CD14-positive monocyte (primary cell): ENCODE results near the gene NEK2. TPM values are rescaled to one million over a fixed set of nuclear protein-coding genes. Genes with fewer than 3 reads are reported as not detected.

ENCODE experiments used
- DNase-seq, 3 donors: peaks; one replicate each; pipeline ENCODE4 v3.0.0-alpha.2; 2011 to 2022
- H2AFZ ChIP-seq: 2 replicates; pipeline ENCODE4 v1.6.0; 2012; ENCODE audit warnings: mild to moderate bottlenecking, low read depth, low read length, inconsistent platforms; ENCODE audit not compliant: insufficient read depth, poor library complexity, severe bottlenecking
- H3K27ac ChIP-seq, 2 donors: 1 replicate in 1 of 2; 2 replicates in 1 of 2; pipeline ENCODE4 v1.5.1; 2012 to 2013; ENCODE audit warnings: low read length in 2 of 2, control low read depth in 1 of 2, inconsistent platforms in 1 of 2, low read depth in 1 of 2, mild to moderate bottlenecking in 1 of 2
- H3K27me3 ChIP-seq, 2 donors: one replicate each; pipeline versions ENCODE4 v1.6.0 to v1.6.1; 2011 to 2013; ENCODE audit warnings: low read length in 2 of 2; ENCODE audit not compliant: control insufficient read depth in 2 of 2, insufficient read depth in 2 of 2
- H3K36me3 ChIP-seq, 2 donors: replicated peaks in 1 of 2; 1 replicate in 1 of 2; 2 replicates in 1 of 2; pipeline versions ENCODE4 v1.5.1 to v1.6.1; 2012 to 2013; ENCODE audit warnings: low read length in 2 of 2, control low read depth in 1 of 2, inconsistent platforms in 1 of 2, mild to moderate bottlenecking in 1 of 2; ENCODE audit not compliant: insufficient read depth in 2 of 2, control insufficient read depth in 1 of 2
- H3K4me1 ChIP-seq, 2 donors: 1 replicate in 1 of 2; 2 replicates in 1 of 2; pipeline versions ENCODE4 v1.5.1 to v1.6.1; 2012 to 2013; ENCODE audit warnings: low read length in 2 of 2, control low read depth in 1 of 2, inconsistent platforms in 1 of 2, mild to moderate bottlenecking in 1 of 2, moderate library complexity in 1 of 2; ENCODE audit not compliant: insufficient read depth in 2 of 2, control insufficient read depth in 1 of 2
- H3K4me2 ChIP-seq: replicated peaks from 2 replicates; pipeline ENCODE3; 2012; ENCODE audit warnings: low read length, moderate library complexity, mild to moderate bottlenecking; ENCODE audit not compliant: poor library complexity, severe bottlenecking; ENCODE audit errors: extremely low read depth
- H3K4me3 ChIP-seq, 3 experiments: fragments of 200-600 bp in 1 of 3; sonication (generic) in 1 of 3; replicated peaks in 1 of 3; 1 replicate in 2 of 3; 2 replicates in 1 of 3; pipeline ENCODE4 v1.5.1; 2011 to 2013; ENCODE audit warnings: low read length in 3 of 3, mild to moderate bottlenecking in 3 of 3, control low read depth in 2 of 3, low read depth in 2 of 3, inconsistent platforms in 1 of 3, moderate library complexity in 1 of 3
- H3K79me2 ChIP-seq: 2 replicates; pipeline ENCODE4 v1.6.0; 2012; ENCODE audit warnings: mild to moderate bottlenecking, control low read depth, inconsistent platforms, low read length, moderate library complexity; ENCODE audit not compliant: insufficient read depth
- H3K9ac ChIP-seq: 2 replicates; pipeline ENCODE4 v1.6.0; 2017; ENCODE audit warnings: low read length, mild to moderate bottlenecking; ENCODE audit not compliant: insufficient read depth, poor library complexity, severe bottlenecking
- H3K9me3 ChIP-seq, 2 donors: replicated peaks in 1 of 2; 1 replicate in 1 of 2; 2 replicates in 1 of 2; pipeline versions ENCODE4 v1.5.1 to v1.6.1; 2012 to 2013; ENCODE audit warnings: low read length in 2 of 2, control low read depth in 1 of 2; ENCODE audit not compliant: control insufficient read depth in 1 of 2, insufficient read depth in 1 of 2
- H4K20me1 ChIP-seq: 2 replicates; pipeline ENCODE4 v1.6.0; 2012; ENCODE audit warnings: mild to moderate bottlenecking, low read length, control low read depth, moderate library complexity; ENCODE audit not compliant: insufficient read depth
- H3K27ac Mint-ChIP-seq, 7 donors: one replicate each; pipeline ENCODE4 v1.8.0; 2020; ENCODE audit warnings: mild to moderate bottlenecking in 7 of 7, mixed read lengths in 7 of 7, moderate library complexity in 6 of 7, inconsistent platforms in 2 of 7
- H3K27me3 Mint-ChIP-seq, 3 donors: one replicate each; pipeline ENCODE4 v1.8.0; 2021 to 2022; ENCODE audit warnings: low read depth in 3 of 3, mild to moderate bottlenecking in 3 of 3, mixed read lengths in 3 of 3, moderate library complexity in 3 of 3, inconsistent platforms in 1 of 3
- H3K36me3 Mint-ChIP-seq, 2 donors: one replicate each; pipeline ENCODE4 v1.8.0; 2020; ENCODE audit warnings: mixed read lengths in 2 of 2, inconsistent platforms in 1 of 2, mild to moderate bottlenecking in 1 of 2
- H3K4me1 Mint-ChIP-seq: one replicate; pipeline ENCODE4 v1.8.0; 2020; ENCODE audit warnings: mild to moderate bottlenecking, mixed read lengths
- H3K4me3 Mint-ChIP-seq, 2 donors: one replicate each; pipeline ENCODE4 v1.8.0; 2020; ENCODE audit warnings: mild to moderate bottlenecking in 2 of 2, mixed read lengths in 2 of 2, moderate library complexity in 1 of 2
- H3K9me3 Mint-ChIP-seq, 7 donors: one replicate each; pipeline ENCODE4 v1.8.0; 2020 to 2022; ENCODE audit warnings: mixed read lengths in 7 of 7, mild to moderate bottlenecking in 6 of 7, moderate library complexity in 6 of 7, inconsistent platforms in 2 of 7
- whole genome bisulfite sequencing: methylation state at CpG from one replicate; pipeline ENCODE4 v1.1.5; 2013; ENCODE audit warnings: missing lambda C conversion rate; ENCODE audit not compliant: insufficient coverage; 5-methylcytosine and 5-hydroxymethylcytosine counted together
- intact Hi-C, 2 donors: fragments of 100-400 bp; cut with micrococcal nuclease; formaldehyde crosslinking; loops; one replicate each; pipeline versions ENCODE4 v1.15.0 to v1.15.1; 2023
- polyA plus RNA-seq, 3 donors: library from polyadenylated mRNA; depleted of rRNA in 1 of 3; unstranded in 2 of 3; stranded (reverse) in 1 of 3; fragments of 300-500 nt in 2 of 3; fragments of >200 nt in 1 of 3; fragmentation: Illumina TruSeq in 2 of 3; gene quantifications; 1 replicate in 2 of 3; 2 replicates in 1 of 3; pipeline ENCODE4 v1.2.3, GENCODE V29; 2012 to 2021
- TF ChIP-seq, protein P1 (sequence below): fragments of 200-600 bp; IDR thresholded peaks from one replicate; pipeline ENCODE4 v1.8.0; 2022; ENCODE audit warnings: antibody characterized with exemption, mild to moderate bottlenecking

NEK2 gene
- polyA plus RNA-seq, 3 donors: not detected

DNA sequence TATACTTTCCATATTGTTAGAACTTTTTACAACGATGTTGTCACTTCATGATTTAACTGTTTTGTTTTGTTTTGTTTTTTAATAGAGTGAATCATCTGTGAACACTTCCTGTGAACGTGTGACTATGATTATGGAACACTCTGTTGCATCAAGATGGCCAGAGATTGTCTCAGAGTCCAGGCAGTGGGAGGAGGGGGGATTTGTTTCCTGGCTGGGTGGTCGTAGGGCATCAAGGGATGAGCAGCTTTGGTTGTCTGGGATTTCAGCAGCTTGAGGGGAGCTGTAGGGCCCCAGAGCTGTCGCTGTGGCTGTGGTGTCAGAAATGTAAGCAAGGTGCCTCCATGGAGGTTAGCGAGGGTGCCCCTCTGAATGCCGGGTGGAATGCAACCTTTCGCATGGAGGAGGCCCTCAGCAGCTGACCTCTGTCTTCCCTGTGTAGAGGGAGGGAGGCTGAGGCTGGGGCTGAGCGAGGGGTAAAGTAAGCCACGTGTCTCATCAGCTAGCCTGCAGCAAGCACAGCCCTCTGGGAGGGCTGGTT is 21.4 kb downstream of the NEK2 start:
- H3K4me2 ChIP-seq: no peak overlapping the region
- no peaks in the 10 kb centered on the region for H3K36me3 ChIP-seq
- H3K4me3 Mint-ChIP-seq: peak overlapping the region in 1 of 2 donors; percentile 5
- 66% methylated on average over 5 of the region's 9 CpGs for whole genome bisulfite sequencing
- no peaks in the 10 kb centered on the region for H3K36me3 Mint-ChIP-seq
- TF ChIP-seq, protein P1, sequence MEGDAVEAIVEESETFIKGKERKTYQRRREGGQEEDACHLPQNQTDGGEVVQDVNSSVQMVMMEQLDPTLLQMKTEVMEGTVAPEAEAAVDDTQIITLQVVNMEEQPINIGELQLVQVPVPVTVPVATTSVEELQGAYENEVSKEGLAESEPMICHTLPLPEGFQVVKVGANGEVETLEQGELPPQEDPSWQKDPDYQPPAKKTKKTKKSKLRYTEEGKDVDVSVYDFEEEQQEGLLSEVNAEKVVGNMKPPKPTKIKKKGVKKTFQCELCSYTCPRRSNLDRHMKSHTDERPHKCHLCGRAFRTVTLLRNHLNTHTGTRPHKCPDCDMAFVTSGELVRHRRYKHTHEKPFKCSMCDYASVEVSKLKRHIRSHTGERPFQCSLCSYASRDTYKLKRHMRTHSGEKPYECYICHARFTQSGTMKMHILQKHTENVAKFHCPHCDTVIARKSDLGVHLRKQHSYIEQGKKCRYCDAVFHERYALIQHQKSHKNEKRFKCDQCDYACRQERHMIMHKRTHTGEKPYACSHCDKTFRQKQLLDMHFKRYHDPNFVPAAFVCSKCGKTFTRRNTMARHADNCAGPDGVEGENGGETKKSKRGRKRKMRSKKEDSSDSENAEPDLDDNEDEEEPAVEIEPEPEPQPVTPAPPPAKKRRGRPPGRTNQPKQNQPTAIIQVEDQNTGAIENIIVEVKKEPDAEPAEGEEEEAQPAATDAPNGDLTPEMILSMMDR: no peak
- DNase-seq: no peak
- no peaks in the 10 kb centered on the region for H3K27me3 ChIP-seq
- H3K9me3 ChIP-seq: no peaks in the 10 kb centered on the region
- intact Hi-C loops: loop anchor here (2.0 to 5.0 kb wide), 2 partner anchors 77 to 142 kb away; no protein-coding TSS in a partner anchor
- no peak overlapping the region for H3K27ac ChIP-seq
- H3K27ac Mint-ChIP-seq: peak overlapping the region in 3 of 7 donors; percentile 11 to 79 (median 43)
- no peaks in the 10 kb centered on the region for H3K79me2 ChIP-seq
- H3K9me3 Mint-ChIP-seq: no peaks in the 10 kb centered on the region
- H3K27me3 Mint-ChIP-seq: peaks cover 2 to 5% (median 4%) of the 10 kb centered on the region in 3 donors
- H2AFZ ChIP-seq: peak overlapping the region; percentile 51
- peaks cover 0 to 9% of the 10 kb centered on the region in 2 donors for H3K4me1 ChIP-seq
- no peaks in the 10 kb centered on the region for H4K20me1 ChIP-seq
- peaks cover 16% of the 10 kb centered on the region for H3K4me1 Mint-ChIP-seq
- H3K4me3 ChIP-seq: no peak overlapping the region
- H3K9ac ChIP-seq: no peak overlapping the region

DNA sequence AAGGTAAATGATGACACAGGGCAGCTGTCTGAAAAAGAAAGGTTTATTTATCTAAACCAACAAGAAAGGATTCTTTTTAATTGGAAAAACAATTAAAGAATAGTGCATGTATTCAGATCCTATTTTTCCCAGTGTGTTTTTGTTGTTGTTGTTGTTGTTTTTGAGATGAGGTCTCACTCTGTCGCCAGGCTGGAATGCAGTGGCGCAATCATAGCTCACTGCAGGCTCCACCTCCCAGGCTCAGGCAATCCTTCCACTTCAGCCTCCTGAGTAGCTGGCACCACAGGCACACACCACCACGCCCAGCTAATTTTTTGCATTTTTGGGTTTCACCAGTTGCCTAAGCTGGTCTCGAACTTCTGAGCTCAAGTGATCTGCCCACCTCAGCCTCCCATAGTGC is 22.1 kb downstream of the NEK2 start:
- Histone ChIP-seq H3K27me3 (no peaks in the 10 kb centered on the region), H3K9ac (no peak overlapping the region), H3K4me3 (no peak overlapping the region), H3K79me2 (no peaks in the 10 kb centered on the region), H4K20me1 (no peaks in the 10 kb centered on the region), H3K4me1 (peaks cover 0 to 9% of the 10 kb centered on the region in 2 donors), H3K9me3 (no peaks in the 10 kb centered on the region), H3K4me2 (no peak overlapping the region), H2AFZ (no peak overlapping the region), H3K27ac (no peak overlapping the region), H3K36me3 (no peaks in the 10 kb centered on the region)
- peaks cover 16% of the 10 kb centered on the region for H3K4me1 Mint-ChIP-seq
- peaks cover 2 to 5% (median 4%) of the 10 kb centered on the region in 3 donors for H3K27me3 Mint-ChIP-seq
- peak overlapping the region in 1 of 7 donors; percentile 79 for H3K27ac Mint-ChIP-seq
- no peak overlapping the region for H3K4me3 Mint-ChIP-seq
- WGBS: 74% methylated on average over 2 of the region's 4 CpGs
- no peak for DNase-seq
- no peaks in the 10 kb centered on the region for H3K36me3 Mint-ChIP-seq
- no peaks in the 10 kb centered on the region for H3K9me3 Mint-ChIP-seq
- TF ChIP-seq, protein P1: no peak
- intact Hi-C loops: loop anchor here in 1 of 2 donors (5.0 kb wide), 1 partner anchor 141 kb away; no protein-coding TSS in a partner anchor
